ENCODE data around the gene HACL1. TPM values are rescaled to one million over a fixed set of nuclear protein-coding genes. Genes with fewer than 3 reads are reported as not detected.

HACL1 gene
- total RNA-seq, 1 experiment from 2014 or later = 20.5 TPM

- TF ChIP-seq ZBTB33 (IDR thresholded peaks at IDR 0.05; ENCODE audit: extremely low read depth, insufficient replicate concordance, low read length) (no peak), POLR2AphosphoS5 (IDR thresholded peaks at IDR 0.05; ENCODE audit: low read depth, low read length) (no peak), SRF (IDR thresholded peaks at IDR 0.05; ENCODE audit: low read depth) (no peak), EGR1 (IDR thresholded peaks at IDR 0.05; ENCODE audit: low read depth) (no peak)
Observed at GRCh38 chr3:15572138-15572537, 29.2 kb downstream of the HACL1 start (continued).

- RAD21 ChIA-PET (ENCODE audit: low non-redundant PET in 1 of 2, low total read pairs in 2 of 2, uncharacterized antibody in 2 of 2, unreplicated experiment in 2 of 2) = no interaction called here
- H3K9ac ChIP-seq (ENCODE audit: low read length) = no peak overlapping the region
- H3K4me2 ChIP-seq (ENCODE audit: low read length) = no peak overlapping the region
- TF ChIP-seq JUND (IDR thresholded peaks at IDR 0.05) (no peak), CBX3 (IDR thresholded peaks at IDR 0.05; ENCODE audit: low read depth) (no peak), ELF1 (IDR thresholded peaks at IDR 0.05; ENCODE audit: borderline replicate concordance, low read depth) (no peak), EZH2phosphoT487 (IDR thresholded peaks at IDR 0.05; ENCODE audit: borderline replicate concordance) (no peak), CEBPB (IDR thresholded peaks at IDR 0.05; ENCODE audit: low read depth) (no peak), SIN3A (IDR thresholded peaks at IDR 0.05; ENCODE audit: low read depth) (no peak), SP1 (IDR thresholded peaks at IDR 0.05; ENCODE audit: low read depth) (no peak), REST (IDR thresholded peaks at IDR 0.05; ENCODE audit: low read depth) (no peak), POLR2A (IDR thresholded peaks at IDR 0.05; ENCODE audit: borderline replicate concordance, extremely low read depth, insufficient read depth, insufficient read length) (no peak)
- no peaks in the 10 kb centered on the region for H3K9me3 ChIP-seq (ENCODE audit: control insufficient read depth in 1 of 2, insufficient read depth in 1 of 2, low read depth in 1 of 2, low read length in 2 of 2)
- no peaks in the 10 kb centered on the region for H3K79me2 ChIP-seq (ENCODE audit: insufficient read depth, low read length)
- ATAC-seq = no peak
- no peak overlapping the region for H2AFZ ChIP-seq (ENCODE audit: low read depth, low read length, poor library complexity, severe bottlenecking)
- H3K27ac ChIP-seq (ENCODE audit: low read depth, low read length) = no peak overlapping the region
- CTCF ChIA-PET = no interaction called here
- no TSS peak for BruUV-seq (replicated peaks)
- no peaks in the 10 kb centered on the region for H3K9me2 ChIP-seq (ENCODE audit: insufficient read depth)
- no peaks in the 10 kb centered on the region for H3K27me3 ChIP-seq (ENCODE audit: insufficient read depth, low read length)
- POLR2A ChIA-PET = no interaction called here
- no peak overlapping the region for H3K4me3 ChIP-seq (replicated peaks in 1 of 2; ENCODE audit: low read depth in 1 of 2, low read length in 2 of 2)
- no peaks in the 10 kb centered on the region for H4K20me1 ChIP-seq (ENCODE audit: insufficient read depth)
- H3K4me1 ChIP-seq (ENCODE audit: control insufficient read depth in 1 of 2, insufficient read depth in 2 of 2, low read length in 2 of 2) = no peaks in the 10 kb centered on the region; a peak in 1 of 4 replicates
- DNase-seq (ENCODE audit: low read depth, low spot score) = no peak
- peaks cover 12 to 35% of the 10 kb centered on the region in 2 experiments; a peak in 3 of 4 replicates for H3K36me3 ChIP-seq (ENCODE audit: control insufficient read depth in 1 of 2, insufficient read depth in 2 of 2, low read length in 2 of 2)
- intact Hi-C loops (cut with micrococcal nuclease) = no loop called here
Observed at GRCh38 chr3:15563190-15563589, 38.2 kb downstream of the HACL1 start.
